H1 (cell line): ENCODE results near the gene PSKH1. TPM values are rescaled to one million over a fixed set of nuclear protein-coding genes. Genes with fewer than 3 reads are reported as not detected.
A peak's percentile ranks its signal among the peaks of the same experiment; 100 is the strongest.

Source experiments
- CTCF ChIA-PET: fragments of 300-600 bp; sonication (Branson Sonifier 250); formaldehyde crosslinking; loops from one replicate; lab custom pipeline; 2021; ENCODE audit not compliant: partially characterized antibody; lab: Charles Lee
- POLR2A ChIA-PET: fragments of 300-600 bp; sonication (Branson Sonifier 250); formaldehyde crosslinking; loops from one replicate; lab custom pipeline; 2021; ENCODE audit warnings: inconsistent platforms; ENCODE audit not compliant: partially characterized antibody; lab: Charles Lee
- DNase-seq, 2 experiments: peaks; one replicate each; pipeline versions ENCODE4 v3.0.0 to v3.0.0-alpha.2; 2010 to 2022; ENCODE audit warnings: low spot score in 2 of 2, low read depth in 1 of 2, mixed read lengths in 1 of 2
- FAIRE-seq: peaks from 2 replicates; lab custom pipeline; 2011; peaks lifted over from hg19 to GRCh38; lab: Jason Lieb, UNC
- H2AFZ ChIP-seq: 2 replicates; pipeline ENCODE4 v1.8.1; 2012; ENCODE audit warnings: low read length, inconsistent platforms
- H2AK5ac ChIP-seq: 2 replicates; pipeline ENCODE4 v1.6.1; 2013; ENCODE audit warnings: low read depth, low read length
- H2BK120ac ChIP-seq: replicated peaks from 2 replicates; pipeline ENCODE3; 2013; ENCODE audit warnings: low read depth, low read length, inconsistent platforms
- H2BK12ac ChIP-seq: 2 replicates; pipeline ENCODE4 v1.6.1; 2013; ENCODE audit warnings: low read depth, low read length
- H2BK15ac ChIP-seq: 2 replicates; pipeline ENCODE4 v1.6.1; 2013; ENCODE audit warnings: low read length
- H2BK20ac ChIP-seq: 2 replicates; pipeline ENCODE4 v1.6.1; 2013; ENCODE audit warnings: low read length
- H2BK5ac ChIP-seq: 2 replicates; pipeline ENCODE4 v1.6.1; 2013; ENCODE audit warnings: low read depth, low read length
- H3K14ac ChIP-seq: 2 replicates; pipeline ENCODE4 v1.6.1; 2013; ENCODE audit warnings: inconsistent platforms; ENCODE audit not compliant: insufficient read length
- H3K18ac ChIP-seq: 2 replicates; pipeline ENCODE4 v1.6.1; 2013; ENCODE audit warnings: low read length; ENCODE audit errors: extremely low read depth
- H3K23ac ChIP-seq: 2 replicates; pipeline ENCODE4 v1.6.1; 2013; ENCODE audit warnings: inconsistent platforms; ENCODE audit not compliant: insufficient read length
- H3K23me2 ChIP-seq: 2 replicates; pipeline ENCODE4 v1.6.1; 2013; ENCODE audit warnings: low read depth, low read length
- H3K27ac ChIP-seq: 2 replicates; pipeline ENCODE4 v1.6.1; 2011; ENCODE audit warnings: low read depth, low read length, inconsistent platforms
- H3K27me3 ChIP-seq, 4 experiments: replicated peaks in 1 of 4; 1 replicate in 1 of 4; 2 replicates in 3 of 4; pipeline versions ENCODE4 v1.6.1 to v1.8.1; 2011 to 2013; ENCODE audit warnings: low read length in 3 of 4, mild to moderate bottlenecking in 3 of 4, inconsistent platforms in 2 of 4, mixed read lengths in 2 of 4, moderate library complexity in 1 of 4; ENCODE audit not compliant: control insufficient read depth in 3 of 4, insufficient read depth in 3 of 4; ENCODE audit errors: extremely low read depth in 1 of 4
- H3K36me3 ChIP-seq, 4 experiments: 2 replicates each; pipeline versions ENCODE4 v1.6.1 to v1.8.1; 2011 to 2013; ENCODE audit warnings: mild to moderate bottlenecking in 4 of 4, low read length in 3 of 4, moderate library complexity in 2 of 4, control low read depth in 1 of 4, inconsistent platforms in 1 of 4; ENCODE audit not compliant: insufficient read depth in 4 of 4, control insufficient read depth in 2 of 4
- H3K4ac ChIP-seq: replicated peaks from 2 replicates; pipeline ENCODE3; 2013; ENCODE audit warnings: low read length, low read depth, mixed read lengths, inconsistent platforms; ENCODE audit not compliant: insufficient read length
- H3K4me1 ChIP-seq, 4 experiments: replicated peaks in 1 of 4; 1 replicate in 1 of 4; 2 replicates in 3 of 4; pipeline versions ENCODE4 v1.6.1 to v1.8.1; 2011 to 2013; ENCODE audit warnings: low read length in 3 of 4, inconsistent platforms in 2 of 4, mixed read lengths in 1 of 4; ENCODE audit not compliant: insufficient read depth in 4 of 4, control insufficient read depth in 3 of 4
- H3K4me2 ChIP-seq, 2 experiments: 2 replicates each; pipeline versions ENCODE4 v1.6.1 to v1.8.1; 2011 to 2013; ENCODE audit warnings: low read depth in 2 of 2, low read length in 2 of 2, control low read depth in 1 of 2, inconsistent platforms in 1 of 2, mild to moderate bottlenecking in 1 of 2; ENCODE audit not compliant: insufficient read depth in 1 of 2
- H3K4me3 ChIP-seq, 4 experiments: fragments of 200-600, 300-600 bp in 1 of 4; sonication (generic), shearing (Covaris generic), sonication (Bioruptor Twin) in 1 of 4; 2 replicates each; pipeline versions ENCODE4 v1.5.1 to v1.8.1; 2011 to 2016; ENCODE audit warnings: low read length in 4 of 4, low read depth in 3 of 4, control low read depth in 2 of 4, inconsistent platforms in 2 of 4, mild to moderate bottlenecking in 2 of 4, mixed read lengths in 1 of 4, moderate library complexity in 1 of 4; ENCODE audit not compliant: insufficient read depth in 2 of 4; ENCODE audit errors: extremely low read depth in 1 of 4
- H3K56ac ChIP-seq: replicated peaks from 2 replicates; pipeline ENCODE3; 2013; ENCODE audit warnings: low read depth, mild to moderate bottlenecking, mixed read lengths, low read length, inconsistent platforms; ENCODE audit not compliant: insufficient read length
- H3K79me1 ChIP-seq: 2 replicates; pipeline ENCODE4 v1.6.1; 2013; ENCODE audit warnings: low read depth, low read length, control low read depth
- H3K79me2 ChIP-seq, 2 experiments: 2 replicates each; pipeline versions ENCODE4 v1.6.1 to v1.8.1; 2012 to 2013; ENCODE audit warnings: low read length in 2 of 2, mild to moderate bottlenecking in 2 of 2, inconsistent platforms in 1 of 2; ENCODE audit not compliant: insufficient read depth in 2 of 2, control insufficient read depth in 1 of 2
- H3K9ac ChIP-seq, 4 experiments: replicated peaks in 1 of 4; 1 replicate in 1 of 4; 2 replicates in 3 of 4; pipeline versions ENCODE4 v1.6.1 to v1.8.1; 2011 to 2013; ENCODE audit warnings: low read depth in 3 of 4, low read length in 3 of 4, control low read depth in 2 of 4, mild to moderate bottlenecking in 2 of 4, moderate library complexity in 2 of 4, inconsistent platforms in 1 of 4; ENCODE audit errors: extremely low read depth in 1 of 4
- H3K9me3 ChIP-seq, 2 experiments: 2 replicates each; pipeline versions ENCODE4 v1.6.1 to v1.8.1; 2012 to 2013; ENCODE audit warnings: mild to moderate bottlenecking in 2 of 2, moderate library complexity in 2 of 2, control low read depth in 1 of 2, inconsistent platforms in 1 of 2, low read depth in 1 of 2, low read length in 1 of 2, mixed read lengths in 1 of 2; ENCODE audit not compliant: insufficient read depth in 2 of 2
- H4K20me1 ChIP-seq, 2 experiments: replicated peaks in 1 of 2; 2 replicates each; pipeline versions ENCODE3 to v1.8.1; 2011 to 2013; ENCODE audit warnings: inconsistent platforms in 2 of 2, low read length in 2 of 2, mild to moderate bottlenecking in 1 of 2; ENCODE audit not compliant: insufficient read depth in 2 of 2, control insufficient read depth in 1 of 2
- H4K5ac ChIP-seq: 2 replicates; pipeline ENCODE4 v1.6.1; 2013; ENCODE audit warnings: low read length, low read depth, mixed read lengths, inconsistent platforms; ENCODE audit not compliant: insufficient read length
- H4K8ac ChIP-seq: 2 replicates; pipeline ENCODE4 v1.8.0; 2013; ENCODE audit warnings: mild to moderate bottlenecking, moderate library complexity, low read length, inconsistent platforms; ENCODE audit not compliant: insufficient read depth; ENCODE audit errors: extremely low read depth
- H4K91ac ChIP-seq: replicated peaks from 2 replicates; pipeline ENCODE3; 2013; ENCODE audit warnings: low read length, mixed read lengths, inconsistent platforms; ENCODE audit not compliant: insufficient read length
- ATF2 ChIP-seq: IDR thresholded peaks from 2 replicates; pipeline ENCODE4 v1.6.1; 2012; ENCODE audit warnings: low read length, inconsistent platforms
- ATF3 ChIP-seq: IDR thresholded peaks from 2 replicates; pipeline ENCODE4 v1.6.1; 2011; ENCODE audit warnings: low read depth, mild to moderate bottlenecking, low read length; ENCODE audit not compliant: insufficient read depth
- BACH1 ChIP-seq: IDR thresholded peaks from 2 replicates; pipeline ENCODE4 v1.6.1; 2012; ENCODE audit warnings: low read length, improper control_type of control experiment
- CREB1 ChIP-seq: IDR thresholded peaks from 2 replicates; pipeline ENCODE4 v1.6.1; 2012; ENCODE audit warnings: inconsistent platforms
- EP300 ChIP-seq, 2 experiments: IDR thresholded peaks; 1 replicate in 1 of 2; 2 replicates in 1 of 2; pipeline ENCODE4 v1.6.1; 2011 to 2012; ENCODE audit warnings: low read depth in 2 of 2, low read length in 2 of 2, mild to moderate bottlenecking in 2 of 2, borderline replicate concordance in 1 of 2, inconsistent platforms in 1 of 2, moderate library complexity in 1 of 2
- POLR2AphosphoS5 ChIP-seq: IDR thresholded peaks from 2 replicates; pipeline ENCODE4 v1.6.1; 2011; ENCODE audit warnings: low read depth, low read length
- RNF2 ChIP-seq: fragments of 200-900, 300-1000 bp; sonication (generic); IDR thresholded peaks from 2 replicates; pipeline ENCODE4 v1.7.1; 2016; ENCODE audit warnings: borderline replicate concordance, low read depth, mild to moderate bottlenecking, antibody characterized with exemption, low read length; ENCODE audit not compliant: poor library complexity, severe bottlenecking; ENCODE audit errors: missing control alignments
- TAF1 ChIP-seq: IDR thresholded peaks from 2 replicates; pipeline ENCODE4 v1.6.1; 2011; ENCODE audit warnings: mild to moderate bottlenecking, low read depth, low read length
- USF2 ChIP-seq: IDR thresholded peaks from 2 replicates; pipeline ENCODE4 v1.6.1; 2011; ENCODE audit warnings: low read length, improper control_type of control experiment
- WGBS, 2 experiments: shearing (Covaris generic) in 1 of 2; methylation state at CpG; one replicate each; pipeline versions ENCODE4 v1.1.6 to v1.1.7; 2013 to 2015; ENCODE audit warnings: low lambda C conversion rate in 2 of 2, mixed read lengths in 2 of 2, inconsistent platforms in 1 of 2, low coverage in 1 of 2, missing lambda C conversion rate in 1 of 2; ENCODE audit not compliant: insufficient replicate concordance in 2 of 2, insufficient coverage in 1 of 2, insufficient read length in 1 of 2; ENCODE audit errors: extremely low coverage in 1 of 2, missing lambda C conversion rate in 1 of 2; 5-methylcytosine and 5-hydroxymethylcytosine counted together
- polyA plus RNA-seq, 7 experiments: library from polyadenylated mRNA; depleted of rRNA in 3 of 7; stranded (reverse) in 5 of 7; unstranded in 2 of 7; fragments of >200 nt in 5 of 7; fragments of 200-250 nt in 2 of 7; gene quantifications; 1 replicate in 5 of 7; 2 replicates in 1 of 7; 4 replicates in 1 of 7; pipeline versions ENCODE4 v1.2.1 to v1.2.3, GENCODE V29; 2011 to 2013; ENCODE audit warnings: missing spikeins in 2 of 7, mixed read lengths in 2 of 7
- total RNA-seq: library from RNA; stranded (reverse); fragmentation: NEBNext Ultra II Directional; extraction: Animal tissue kit (Norgen Biotek cat#: 25700); gene quantifications from 2 replicates; pipeline ENCODE4 v1.2.1, GENCODE V29; 2021

The PSKH1 gene
- total and polyA plus RNA-seq, 2 of the 8 experiments (the other 6 are each of a cell fraction or from before 2014, with no cell fraction given): 24.8 to 51.0 TPM

DNA sequence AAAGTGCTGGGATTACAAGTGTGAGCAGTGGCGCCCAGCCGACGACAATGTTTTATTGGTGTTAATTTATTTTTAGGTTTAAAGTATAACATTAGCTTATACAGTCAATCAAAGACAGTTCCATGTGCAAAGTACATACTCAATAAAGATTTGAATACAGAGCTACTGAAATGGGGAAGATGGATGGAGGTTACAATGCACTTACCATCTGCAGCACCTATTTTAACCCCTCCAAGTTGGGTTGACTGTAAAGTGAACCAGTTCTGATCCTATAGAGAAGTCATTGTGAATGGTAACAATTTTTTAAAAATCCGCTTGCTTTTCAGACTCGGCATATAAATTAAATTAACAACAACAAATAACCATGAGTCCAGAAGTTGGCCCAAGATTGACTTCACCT lies 679 bp upstream of the PSKH1 start:
- H4K20me1 ChIP-seq: peaks cover 0 to 1% of the 10 kb centered on the region in 2 experiments
- no peaks in the 10 kb centered on the region for H3K9me3 ChIP-seq
- DNase-seq: no peak
- 67% methylated on average over 5 of the region's 5 CpGs; no CpG with 5 or more reads in 1 of the 2 experiments for WGBS, 2 experiments
- H2AK5ac ChIP-seq: no peak overlapping the region
- peaks cover 11 to 31% of the 10 kb centered on the region in 2 experiments for H3K79me2 ChIP-seq
- peak overlapping the region; percentile 40 to 59 for H3K4me2 ChIP-seq
- no peaks in the 10 kb centered on the region for H3K27me3 ChIP-seq
- H2AFZ ChIP-seq: no peak overlapping the region
- H2BK20ac ChIP-seq: no peak overlapping the region
- no peak overlapping the region for H3K23ac ChIP-seq
- no peak overlapping the region for H3K4ac ChIP-seq
- ChIA-PET CTCF (interaction anchor here (1.3 to 21.8 kb wide), 4 partner anchors 9 to 148 kb away, joined by 3 to 623 read pairs (median 8); partner anchors contain the start of genes CTRL, LCAT and PSMB10), POLR2A (interaction anchor here (0.8 to 2.6 kb wide), 13 partner anchors 8 to 634 kb away, joined by 3 to 25 read pairs (median 4); partner anchors contain the start of genes CTRL, EDC4, NRN1L and NUTF2)
- H4K5ac ChIP-seq: peak overlapping the region; percentile 94
- H4K91ac ChIP-seq: no peak overlapping the region
- no peak overlapping the region for H2BK15ac ChIP-seq
- H3K4me3 ChIP-seq: peak overlapping the region; percentile 18 to 62 (median 28); a peak in 7 of 8 replicates
- peak overlapping the region; percentile 83 for H2BK120ac ChIP-seq
- no peak overlapping the region for H2BK5ac ChIP-seq
- H3K79me1 ChIP-seq: peaks cover 13% of the 10 kb centered on the region; the same call in 1 of the 2 replicates
- H3K4me1 ChIP-seq: peaks cover 0 to 10% (median 7%) of the 10 kb centered on the region in 4 experiments; a peak in 4 of 7 replicates
- no peak overlapping the region for H3K14ac ChIP-seq
- H3K36me3 ChIP-seq: no peaks in the 10 kb centered on the region
- FAIRE-seq: no peak
- peak overlapping the region in 2 of 4 experiments; percentile 8 to 55; a peak in 2 of 7 replicates for H3K9ac ChIP-seq
- no peak overlapping the region for H4K8ac ChIP-seq
- no peak overlapping the region for H3K56ac ChIP-seq
- no peak overlapping the region for H3K18ac ChIP-seq
- peaks cover 4% of the 10 kb centered on the region for H3K23me2 ChIP-seq
- no peak overlapping the region for H2BK12ac ChIP-seq
- no peak overlapping the region for H3K27ac ChIP-seq
- TF ChIP-seq TAF1 (no peak), BACH1 (no peak), POLR2AphosphoS5 (no peak), RNF2 (no peak), ATF2 (no peak), CREB1 (no peak), ATF3 (no peak), EP300 (IDR thresholded peaks at IDR 0.05; ENCODE audit: borderline replicate concordance in 1 of 2, low read depth in 2 of 2, low read length in 2 of 2) (no peak), USF2 (no peak)
